IMR-90 (cell line): ENCODE results near the gene RUFY1.

Experiments used
- CEBPB ChIP-seq: IDR thresholded peaks from 2 replicates; pipeline ENCODE4 v1.6.1; 2012; ENCODE audit warnings: low read depth, low read length, improper control_type of control experiment
- CHD1 ChIP-seq: IDR thresholded peaks from 2 replicates; pipeline ENCODE4 v1.6.1; 2012; ENCODE audit warnings: low read depth, low read length, improper control_type of control experiment
- CTCF ChIP-seq: conservative IDR thresholded peaks from 2 replicates; pipeline ENCODE4 v1.5.1; 2012; ENCODE audit warnings: mild to moderate bottlenecking, low read depth, low read length, improper control_type of control experiment
- NFE2L2 ChIP-seq: fragments of 150-350 bp; IDR thresholded peaks from 2 replicates; pipeline ENCODE4 v1.6.1; 2016; ENCODE audit warnings: low read depth, mild to moderate bottlenecking, low read length
- POLR2A ChIP-seq: IDR thresholded peaks from 2 replicates; pipeline ENCODE4 v1.6.1; 2012; ENCODE audit warnings: mild to moderate bottlenecking, low read depth, low read length
- RCOR1 ChIP-seq: IDR thresholded peaks from 2 replicates; pipeline ENCODE4 v1.6.1; 2012; ENCODE audit warnings: mild to moderate bottlenecking, low read length, improper control_type of control experiment; ENCODE audit not compliant: insufficient replicate concordance

DNA sequence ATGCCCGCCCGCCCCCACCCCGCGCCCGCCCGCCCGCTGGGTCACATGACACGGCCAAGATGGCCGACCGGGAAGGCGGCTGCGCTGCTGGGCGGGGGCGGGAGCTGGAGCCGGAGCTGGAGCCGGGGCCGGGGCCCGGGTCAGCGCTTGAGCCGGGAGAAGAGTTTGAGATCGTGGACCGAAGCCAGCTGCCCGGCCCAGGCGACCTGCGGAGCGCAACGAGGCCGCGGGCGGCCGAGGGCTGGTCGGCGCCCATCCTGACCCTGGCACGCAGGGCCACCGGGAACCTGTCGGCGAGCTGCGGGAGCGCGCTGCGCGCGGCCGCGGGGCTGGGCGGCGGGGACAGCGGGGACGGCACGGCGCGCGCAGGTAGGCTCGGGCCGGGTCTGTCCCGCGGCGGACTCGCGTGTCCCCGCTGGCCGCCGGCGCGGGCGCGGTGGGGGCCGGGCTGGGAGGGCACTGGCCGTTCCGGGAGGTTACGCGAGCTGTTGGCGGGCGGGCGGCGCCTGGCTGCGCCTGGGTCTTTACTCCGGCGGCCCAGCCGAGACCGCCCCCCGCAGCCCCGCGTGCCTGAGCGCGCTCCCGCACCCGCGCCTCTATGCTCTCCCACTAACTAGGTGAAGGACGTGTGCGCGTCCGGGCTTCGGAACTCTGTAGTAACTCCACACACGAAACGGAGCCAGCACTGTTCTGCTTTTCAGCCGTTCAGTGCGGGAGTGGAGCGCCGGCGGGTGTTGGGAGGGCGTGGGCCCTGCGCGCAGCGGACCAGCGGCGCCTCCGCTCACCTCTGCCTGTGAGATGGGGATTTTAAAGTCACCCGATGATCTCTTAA, at the start of gene RUFY1:
- TF ChIP-seq NFE2L2: no peak
- TF ChIP-seq POLR2A: peak; percentile 76
- no peak for TF ChIP-seq CEBPB
- TF ChIP-seq CTCF: no peak
- no peak for TF ChIP-seq CHD1
- TF ChIP-seq RCOR1: no peak
